Stimulated activated CD4-positive, alpha-beta T cell treated with anti-CD3 and anti-CD28 coated beads, Interleukin-12 subunit alpha, Interleukin-12 subunit beta, amount 100 ng/mL, for 4 hours (primary cell): ENCODE data around the gene FRMD4B.

ENCODE experiments used
- DNase-seq: peaks from one replicate; pipeline ENCODE4 v3.0.0-alpha.2; 2020

The FRMD4B gene

GRCh38 chr3:69385723-69386555 lies at the start of gene FRMD4B:
Gene FRMD4B, minus strand, starts transcription at chr3:69386088. Its CDS starts 99 bp downstream, at chr3:69385989.
- DNase-seq, result peak; percentile 14

GRCh38 chr3:69433969-69434325 lies 48.1 kb upstream of the FRMD4B start:
- no peak for DNase-seq

- DNase-seq, result no peak
Observed at GRCh38 chr3:69433121-69433968, 47.5 kb upstream of the FRMD4B start.

- no peak for DNase-seq
Observed at GRCh38 chr3:69428657-69429255, 42.9 kb upstream of the FRMD4B start.

GRCh38 chr3:69426967-69427304 lies 41.0 kb upstream of the FRMD4B start:
- no peak for DNase-seq

- DNase-seq, result no peak
Observed at GRCh38 chr3:69426291-69426966, 40.5 kb upstream of the FRMD4B start.

- no peak for DNase-seq
Observed at GRCh38 chr3:69425249-69425648, 39.4 kb upstream of the FRMD4B start.

- DNase-seq, result no peak
Observed at GRCh38 chr3:69423463-69424155, 37.7 kb upstream of the FRMD4B start.

- DNase-seq, result no peak
Observed at GRCh38 chr3:69422751-69423150, 36.9 kb upstream of the FRMD4B start.

- no peak for DNase-seq
Observed at GRCh38 chr3:69420781-69421520, 35.1 kb upstream of the FRMD4B start.

- DNase-seq, result no peak
Observed at GRCh38 chr3:69419276-69419675, 33.4 kb upstream of the FRMD4B start.

- DNase-seq, result no peak
Observed at GRCh38 chr3:69417541-69418078, 31.7 kb upstream of the FRMD4B start.

- DNase-seq, result no peak
Observed at GRCh38 chr3:69413551-69414207, 27.8 kb upstream of the FRMD4B start.

GRCh38 chr3:69411346-69411745 lies 25.5 kb upstream of the FRMD4B start:
- DNase-seq, result no peak

GRCh38 chr3:69410301-69410700 lies 24.4 kb upstream of the FRMD4B start:
- DNase-seq, result peak; percentile 63

- DNase-seq, result no peak
Observed at GRCh38 chr3:69409831-69410230, 23.9 kb upstream of the FRMD4B start.

- DNase-seq, result no peak
Observed at GRCh38 chr3:69409011-69409410, 23.1 kb upstream of the FRMD4B start.

GRCh38 chr3:69408542-69408941 lies 22.7 kb upstream of the FRMD4B start:
- no peak for DNase-seq

GRCh38 chr3:69407908-69408307 lies 22.0 kb upstream of the FRMD4B start:
- DNase-seq, result no peak

- DNase-seq, result no peak
Observed at GRCh38 chr3:69406163-69406562, 20.3 kb upstream of the FRMD4B start.

GRCh38 chr3:69405067-69405466 lies 19.2 kb upstream of the FRMD4B start:
- no peak for DNase-seq
